NCI-H226 (cell line): ENCODE data around the gene SLC25A14.
"Not testable (repeated sequence)": the region's sequence is repeated elsewhere in the genome, so short reads cannot be mapped to it uniquely, and the experiment has no call there.

Experiments
- DNase-seq: peaks from one replicate; pipeline ENCODE4 v3.0.0-alpha.2; 2015

SLC25A14 gene, protein sequence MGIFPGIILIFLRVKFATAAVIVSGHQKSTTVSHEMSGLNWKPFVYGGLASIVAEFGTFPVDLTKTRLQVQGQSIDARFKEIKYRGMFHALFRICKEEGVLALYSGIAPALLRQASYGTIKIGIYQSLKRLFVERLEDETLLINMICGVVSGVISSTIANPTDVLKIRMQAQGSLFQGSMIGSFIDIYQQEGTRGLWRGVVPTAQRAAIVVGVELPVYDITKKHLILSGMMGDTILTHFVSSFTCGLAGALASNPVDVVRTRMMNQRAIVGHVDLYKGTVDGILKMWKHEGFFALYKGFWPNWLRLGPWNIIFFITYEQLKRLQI

GRCh38 chrX:130339408-130340222 lies at the start of gene SLC25A14:
SLC25A14 (plus strand) TSS chrX:130339919; CDS start chrX:130340279, 360 bp downstream.
- DNase-seq: peak; percentile 62

- peak; percentile 2 for DNase-seq
Observed at GRCh38 chrX:130295519-130296296, 44.0 kb upstream of the SLC25A14 start.

DNA sequence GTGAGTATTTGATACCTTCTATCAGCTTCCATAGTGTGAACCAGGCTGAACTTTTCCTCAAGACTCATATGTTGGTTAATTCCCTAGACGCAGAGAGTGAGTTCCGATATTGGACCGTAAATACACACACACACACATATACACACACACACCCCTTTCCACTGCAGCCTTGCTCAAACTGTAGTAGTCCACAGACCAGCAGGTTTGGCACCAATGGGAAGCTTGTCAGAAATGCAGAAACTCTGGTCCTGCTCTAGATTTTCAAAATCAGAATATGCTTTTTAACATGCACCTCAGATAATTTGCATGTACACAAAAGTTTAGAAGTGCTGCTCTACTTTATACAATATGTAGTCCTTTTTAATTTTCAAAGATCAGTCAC lies 43.4 kb upstream of the SLC25A14 start:
- no peak for DNase-seq

- DNase-seq: no peak
Observed at GRCh38 chrX:130296743-130297142, 43.0 kb upstream of the SLC25A14 start.

GRCh38 chrX:130299279-130300009 lies 40.3 kb upstream of the SLC25A14 start:
- no peak for DNase-seq

- DNase-seq: no peak
Observed at GRCh38 chrX:130300010-130300282, 39.8 kb upstream of the SLC25A14 start.

GRCh38 chrX:130301405-130301804 lies 38.3 kb upstream of the SLC25A14 start:
- DNase-seq: no peak

DNA sequence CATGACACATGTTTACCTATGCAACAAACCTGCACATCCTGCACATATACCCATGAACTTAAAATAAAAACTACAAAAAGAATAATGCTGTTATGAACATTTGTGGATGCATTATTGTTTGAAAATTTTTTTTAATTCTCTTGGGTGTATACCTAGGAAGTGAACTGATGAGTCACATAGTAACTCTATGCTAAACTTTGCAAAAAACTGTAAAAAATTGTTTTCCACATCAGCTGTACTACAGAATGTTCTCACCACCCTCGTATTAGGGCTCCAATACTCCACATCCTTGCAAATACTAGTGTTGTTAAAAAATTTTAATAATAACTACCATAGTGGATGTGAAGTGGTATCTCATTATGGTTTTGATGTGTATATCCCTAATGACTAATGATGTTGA lies 37.7 kb upstream of the SLC25A14 start:
- DNase-seq: no peak

DNA sequence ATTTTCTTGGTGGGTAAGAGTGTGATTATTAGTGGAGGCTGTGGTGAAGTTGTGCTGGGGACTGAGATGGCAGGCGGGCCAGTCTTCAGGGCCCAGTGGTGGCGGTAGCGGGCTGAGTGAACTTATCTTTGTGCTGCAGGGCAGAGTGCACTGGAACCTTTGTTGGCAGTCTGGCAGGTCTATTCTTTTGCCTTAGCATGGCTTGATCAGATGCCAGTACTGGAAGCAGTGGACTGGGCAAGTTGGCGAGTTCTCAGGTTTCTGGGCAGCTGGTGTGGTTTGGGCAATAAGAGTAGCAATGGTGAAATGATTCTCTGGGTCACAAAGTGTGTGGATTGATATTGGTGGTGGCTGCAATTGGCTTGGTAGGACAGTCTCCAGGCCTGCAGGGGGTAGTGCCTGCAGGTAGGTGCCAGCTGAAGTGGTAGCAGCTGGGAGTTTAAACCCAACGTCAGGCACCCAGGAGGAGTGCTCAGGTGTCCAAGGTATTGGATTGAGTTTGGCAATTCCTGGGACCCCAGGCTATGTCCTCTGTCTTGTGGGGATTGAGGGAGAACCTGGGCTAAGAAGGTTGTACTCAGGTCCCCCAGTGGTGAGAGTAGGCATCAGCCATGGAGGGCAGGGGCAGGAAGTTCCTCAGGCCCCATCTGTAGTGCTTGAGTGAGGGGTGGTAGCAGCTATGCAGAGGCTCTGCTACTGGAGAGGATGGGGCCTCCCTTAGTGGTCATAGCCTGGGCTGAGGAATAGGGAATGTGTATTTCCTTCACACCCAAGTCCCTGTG lies 34.9 kb upstream of the SLC25A14 start:
- DNase-seq: no peak

- not testable (repeated sequence) for DNase-seq
Observed at GRCh38 chrX:130319886-130320285, 19.8 kb upstream of the SLC25A14 start.

GRCh38 chrX:130321550-130321949 lies 18.2 kb upstream of the SLC25A14 start:
- DNase-seq: no peak

- no peak for DNase-seq
Observed at GRCh38 chrX:130330146-130330545, 9.6 kb upstream of the SLC25A14 start.

GRCh38 chrX:130330706-130331105 lies 9.0 kb upstream of the SLC25A14 start:
- DNase-seq: peak; percentile 2

- DNase-seq: no peak
Observed at GRCh38 chrX:130336531-130336930, 3.2 kb upstream of the SLC25A14 start.

- DNase-seq: not testable (repeated sequence)
Observed at GRCh38 chrX:130338869-130339268, 850 bp upstream of the SLC25A14 start.

DNA sequence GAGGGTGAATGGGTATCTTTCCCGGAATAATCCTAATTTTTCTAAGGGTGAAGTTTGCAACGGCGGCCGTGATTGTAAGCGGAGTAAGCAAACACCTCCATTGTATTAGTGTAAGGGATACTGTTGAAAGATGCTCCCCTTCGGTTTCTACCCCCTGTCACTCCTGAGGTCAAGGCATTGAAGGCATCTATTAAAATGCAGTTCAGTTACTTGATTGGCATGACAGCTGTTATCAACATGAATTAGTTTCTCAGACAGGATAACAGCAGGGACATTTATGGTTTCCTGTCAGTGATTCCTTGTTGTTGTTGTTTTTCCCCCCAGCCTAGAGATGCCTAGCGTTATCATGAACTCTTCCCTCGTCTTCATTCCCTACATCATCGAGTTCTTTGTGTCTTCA lies 552 bp downstream of the SLC25A14 start:
- DNase-seq: no peak

GRCh38 chrX:130343411-130343810 lies 3.7 kb downstream of the SLC25A14 start:
- no peak for DNase-seq

GRCh38 chrX:130347321-130347720 lies 7.6 kb downstream of the SLC25A14 start:
- DNase-seq: no peak

GRCh38 chrX:130351567-130351966 lies 11.8 kb downstream of the SLC25A14 start:
- no peak for DNase-seq

DNA sequence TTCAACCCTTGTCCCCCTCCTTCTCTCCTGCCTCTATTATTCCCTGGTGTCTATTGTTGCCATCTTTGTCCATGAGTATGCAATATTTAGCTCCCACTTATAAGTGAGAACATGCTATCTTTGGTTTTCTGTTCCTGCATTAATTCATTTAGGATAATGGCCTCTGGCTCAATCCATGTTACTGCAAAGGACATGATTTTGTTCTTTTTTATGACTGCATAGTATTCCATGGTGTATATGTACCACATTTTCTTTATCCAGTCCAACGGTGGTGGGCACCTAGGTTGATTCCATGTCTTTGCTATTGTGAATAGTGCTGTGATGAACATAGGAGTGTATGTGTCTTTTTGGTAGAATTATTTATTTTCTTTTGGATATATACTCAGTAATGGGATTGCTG lies 12.3 kb downstream of the SLC25A14 start:
- DNase-seq: not testable (repeated sequence)

- DNase-seq: no peak
Observed at GRCh38 chrX:130376077-130376476, 36.4 kb downstream of the SLC25A14 start.

GRCh38 chrX:130378024-130378669 lies 38.4 kb downstream of the SLC25A14 start:
- no peak for DNase-seq
